GM12875 (cell line): ENCODE data around the gene VTN.

Source experiments
- H3K4me3 ChIP-seq: one replicate; pipeline ENCODE4 v1.5.1; 2011; ENCODE audit warnings: low read depth, low read length, control low read depth
- TF ChIP-seq, protein P1 (sequence below): IDR thresholded peaks from 2 replicates; pipeline ENCODE4 v1.5.1; 2011; ENCODE audit warnings: low read depth, mild to moderate bottlenecking, control low read depth, inconsistent platforms, low read length, moderate library complexity, borderline replicate concordance; ENCODE audit not compliant: insufficient read depth

VTN gene

DNA sequence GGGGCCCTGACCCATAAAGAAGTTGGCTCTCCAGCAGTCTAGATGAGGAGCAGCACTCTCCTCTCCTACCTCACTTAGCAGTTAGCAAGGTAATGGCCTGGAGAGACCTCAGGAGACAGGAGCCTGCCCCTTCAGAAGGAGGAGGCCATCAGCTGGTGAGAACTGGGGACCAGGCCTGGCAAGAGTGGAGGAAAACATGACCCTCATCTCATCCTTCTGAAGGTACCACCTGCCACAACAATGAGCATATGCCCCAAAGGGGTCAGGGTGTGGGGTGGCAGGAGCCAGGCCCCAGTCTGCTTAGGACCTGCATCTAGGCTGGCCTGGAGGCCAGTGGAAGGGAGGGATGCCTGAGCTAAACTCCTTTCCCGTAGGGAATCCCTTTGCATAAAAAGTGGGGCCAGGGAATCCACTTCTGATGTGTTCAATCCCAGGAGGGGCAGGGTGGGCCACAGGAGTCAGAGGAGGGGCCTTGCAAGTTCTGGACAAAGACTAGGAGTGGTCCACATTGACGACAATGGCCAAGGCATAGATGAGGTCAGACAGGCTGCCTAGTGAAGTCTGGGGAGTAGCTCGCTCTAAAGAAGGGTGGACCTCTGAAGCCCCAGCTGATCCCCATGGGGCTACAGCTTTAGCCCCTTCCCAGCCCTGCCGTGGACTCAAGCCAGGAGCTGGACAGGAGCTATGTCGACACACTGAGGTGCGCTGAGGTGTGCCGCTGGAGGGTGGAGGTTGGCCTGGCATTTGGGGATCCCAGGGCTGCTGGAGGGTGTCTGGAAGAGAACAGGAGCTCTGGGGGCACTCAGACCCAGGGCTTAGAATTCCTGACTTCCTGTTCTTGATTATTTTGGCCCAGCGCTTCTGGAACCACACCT, 6.1 kb downstream of the VTN start:
- TF ChIP-seq, protein P1, sequence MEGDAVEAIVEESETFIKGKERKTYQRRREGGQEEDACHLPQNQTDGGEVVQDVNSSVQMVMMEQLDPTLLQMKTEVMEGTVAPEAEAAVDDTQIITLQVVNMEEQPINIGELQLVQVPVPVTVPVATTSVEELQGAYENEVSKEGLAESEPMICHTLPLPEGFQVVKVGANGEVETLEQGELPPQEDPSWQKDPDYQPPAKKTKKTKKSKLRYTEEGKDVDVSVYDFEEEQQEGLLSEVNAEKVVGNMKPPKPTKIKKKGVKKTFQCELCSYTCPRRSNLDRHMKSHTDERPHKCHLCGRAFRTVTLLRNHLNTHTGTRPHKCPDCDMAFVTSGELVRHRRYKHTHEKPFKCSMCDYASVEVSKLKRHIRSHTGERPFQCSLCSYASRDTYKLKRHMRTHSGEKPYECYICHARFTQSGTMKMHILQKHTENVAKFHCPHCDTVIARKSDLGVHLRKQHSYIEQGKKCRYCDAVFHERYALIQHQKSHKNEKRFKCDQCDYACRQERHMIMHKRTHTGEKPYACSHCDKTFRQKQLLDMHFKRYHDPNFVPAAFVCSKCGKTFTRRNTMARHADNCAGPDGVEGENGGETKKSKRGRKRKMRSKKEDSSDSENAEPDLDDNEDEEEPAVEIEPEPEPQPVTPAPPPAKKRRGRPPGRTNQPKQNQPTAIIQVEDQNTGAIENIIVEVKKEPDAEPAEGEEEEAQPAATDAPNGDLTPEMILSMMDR, result no peak

DNA sequence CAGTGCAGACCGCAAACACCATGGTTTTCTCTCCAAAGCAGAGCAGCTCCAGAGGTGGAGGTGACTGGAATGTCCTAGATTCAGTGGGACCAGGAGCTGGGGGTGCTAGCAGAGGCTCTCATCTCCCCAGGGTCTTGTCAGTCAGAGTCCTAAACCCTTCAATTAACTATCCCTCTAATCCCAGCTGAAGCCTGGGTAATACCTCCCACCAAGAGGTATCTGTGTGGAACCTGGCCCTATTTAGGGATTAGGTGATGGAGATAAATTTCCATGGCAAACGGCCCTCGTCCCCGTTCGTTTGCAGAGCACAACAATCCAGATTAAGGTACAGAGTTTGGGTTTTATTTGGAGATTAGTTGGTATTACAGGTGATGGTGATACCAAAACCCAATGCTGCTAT, 6.9 kb downstream of the VTN start:
- TF ChIP-seq, protein P1, result no peak
- no peak overlapping the region for H3K4me3 ChIP-seq

More for the DNA sequence above, 6.1 kb downstream of the VTN start:
- H3K4me3 ChIP-seq, result no peak overlapping the region

DNA sequence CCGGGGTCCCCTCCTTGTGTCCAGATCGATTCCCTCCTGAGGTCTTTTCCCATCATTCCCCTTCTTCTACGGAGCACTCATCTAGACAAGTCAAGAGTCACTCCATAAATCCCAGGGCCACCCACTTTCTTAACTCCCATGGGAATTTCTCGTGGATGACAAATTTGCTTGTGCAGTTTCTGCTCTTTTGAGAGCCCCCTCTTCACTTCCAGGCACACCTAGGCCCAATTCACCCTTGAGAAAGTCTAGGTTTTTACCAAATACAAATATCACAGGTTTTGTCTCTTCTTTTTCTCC, 12.3 kb downstream of the VTN start:
- TF ChIP-seq, protein P1, result no peak
- H3K4me3 ChIP-seq, result peak overlapping the region; percentile 74

DNA sequence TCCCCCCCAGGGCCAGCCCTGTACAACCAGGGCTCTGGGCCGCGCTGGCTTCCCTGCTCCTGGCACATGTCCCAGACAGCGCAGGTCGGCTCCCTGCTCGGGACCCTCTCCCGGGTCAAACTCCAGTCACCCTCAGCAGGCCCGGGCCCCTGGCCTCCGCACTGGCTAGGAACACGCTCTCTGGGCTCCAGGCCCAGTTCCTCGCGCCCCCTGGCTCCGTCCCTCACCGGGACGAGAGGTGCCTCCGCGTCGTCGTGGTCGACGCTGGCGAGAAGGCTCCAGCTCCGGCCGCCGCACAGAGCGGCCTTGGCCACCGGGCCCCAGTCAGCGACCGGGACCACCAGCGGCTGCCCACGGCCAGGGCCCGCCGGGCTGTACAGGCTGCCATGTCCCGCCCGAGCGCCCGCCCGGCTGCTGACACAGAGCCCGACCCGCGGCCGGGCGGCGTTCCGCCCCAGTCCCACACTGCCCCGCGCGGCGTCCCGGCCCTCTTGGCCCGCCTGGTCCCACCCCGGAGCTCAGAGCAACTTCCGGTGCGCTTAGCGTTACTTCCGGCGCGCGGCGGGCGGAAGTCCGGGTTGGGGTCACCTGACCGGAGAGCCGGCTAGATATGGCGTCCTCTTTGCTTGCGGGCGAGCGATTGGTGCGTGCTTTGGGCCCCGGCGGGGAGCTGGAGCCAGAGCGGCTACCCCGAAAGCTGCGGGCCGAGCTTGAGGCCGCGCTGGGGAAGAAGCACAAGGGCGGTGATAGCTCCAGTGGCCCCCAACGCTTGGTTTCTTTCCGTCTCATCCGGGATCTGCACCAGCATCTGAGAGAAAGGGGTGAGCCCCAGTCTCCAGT, 12.8 kb downstream of the VTN start, which contains the start of gene POLDIP2:
Gene POLDIP2, minus strand, starts transcription at position 467 of the 840 bp plus-strand sequence. Its CDS starts 79 bp downstream, at position 388.
- TF ChIP-seq, protein P1, result no peak

DNA sequence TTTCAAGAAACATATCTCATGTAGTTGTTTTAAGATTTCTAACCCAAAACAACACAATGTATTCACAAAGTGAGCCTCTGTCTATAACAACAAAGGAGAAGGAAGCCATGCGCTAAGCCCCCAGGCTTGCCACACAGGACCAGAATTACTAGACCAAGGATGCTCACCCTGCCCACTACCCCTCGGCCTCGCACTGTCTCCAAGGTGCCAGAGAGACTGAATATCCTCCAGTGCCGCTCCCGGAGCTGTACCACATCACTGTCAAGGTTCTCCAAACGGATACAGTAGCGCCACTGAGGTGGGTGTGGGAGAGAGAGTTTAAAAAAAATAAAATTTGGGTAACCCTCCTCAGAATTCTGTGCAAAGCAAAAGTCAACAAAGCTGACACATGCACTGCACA, 19.8 kb downstream of the VTN start:
- H3K4me3 ChIP-seq, result no peak overlapping the region
- TF ChIP-seq, protein P1, result no peak

More for the DNA sequence above, 12.8 kb downstream of the VTN start, which contains the start of gene POLDIP2:
- peak within 1 kb of the TSS; percentile 74 for H3K4me3 ChIP-seq

DNA sequence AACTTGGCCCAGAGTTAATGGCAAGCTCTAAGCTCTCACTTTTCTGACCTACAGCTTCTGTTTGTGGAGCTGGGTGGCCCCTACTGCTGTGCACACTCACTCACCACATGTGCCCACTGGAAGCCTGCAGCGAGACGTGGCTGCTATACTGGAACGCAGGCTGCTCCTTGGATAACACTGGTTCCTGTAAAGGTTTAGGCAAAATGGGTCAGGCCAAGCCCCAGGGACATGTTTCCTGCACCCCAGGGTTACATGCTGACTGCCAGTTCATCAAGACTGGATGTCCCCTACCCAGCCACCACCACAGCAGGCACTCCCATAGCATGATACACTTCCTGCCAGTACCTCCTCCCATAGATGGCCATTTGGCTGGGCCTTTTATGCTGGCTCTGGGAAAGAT, 21.1 kb downstream of the VTN start:
- TF ChIP-seq, protein P1, result no peak
- no peak overlapping the region for H3K4me3 ChIP-seq
